ENCODE results near the gene BAZ1B.
A peak's percentile ranks its signal among the peaks of the same experiment; 100 is the strongest.
"Not testable (repeated sequence)": the region's sequence is repeated elsewhere in the genome, so short reads cannot be mapped to it uniquely, and the experiment has no call there.

BAZ1B gene

GRCh38 chr7:73425356-73425983 is 96.6 kb downstream of the BAZ1B start:
- DNase-seq (ENCODE audit: low spot score) = no peak

GRCh38 chr7:73424489-73424885 is 97.6 kb downstream of the BAZ1B start:
- no peak for DNase-seq (ENCODE audit: low spot score)

- no peak for DNase-seq (ENCODE audit: low spot score)
These were observed 98.3 kb downstream of the BAZ1B start for GRCh38 chr7:73423519-73424488.

- not testable (repeated sequence) for DNase-seq (ENCODE audit: low spot score)
These were observed 101.5 kb downstream of the BAZ1B start for GRCh38 chr7:73420610-73421009.

- not testable (repeated sequence) for DNase-seq (ENCODE audit: low spot score)
These were observed 102.1 kb downstream of the BAZ1B start for GRCh38 chr7:73420016-73420415.

- no peak for DNase-seq (ENCODE audit: low spot score)
These were observed 103.9 kb downstream of the BAZ1B start for GRCh38 chr7:73418113-73418703.

GRCh38 chr7:73410541-73411131 is 111.5 kb downstream of the BAZ1B start:
- DNase-seq (ENCODE audit: low spot score) = not testable (repeated sequence)

- not testable (repeated sequence) for DNase-seq (ENCODE audit: low spot score)
These were observed 117.2 kb downstream of the BAZ1B start for GRCh38 chr7:73404860-73405259.

- DNase-seq (ENCODE audit: low spot score) = peak; percentile 71
These were observed 122.7 kb downstream of the BAZ1B start for GRCh38 chr7:73399185-73400050.

GRCh38 chr7:73397521-73398281 is 124.4 kb downstream of the BAZ1B start:
- no peak for DNase-seq (ENCODE audit: low spot score)

GRCh38 chr7:73395538-73396503 is 126.3 kb downstream of the BAZ1B start:
- DNase-seq (ENCODE audit: low spot score) = no peak

GRCh38 chr7:73394422-73394821 is 127.7 kb downstream of the BAZ1B start:
- no peak for DNase-seq (ENCODE audit: low spot score)

- DNase-seq (ENCODE audit: low spot score) = no peak
These were observed 130.7 kb downstream of the BAZ1B start for GRCh38 chr7:73391396-73391795.
